GM18907 (cell line): ENCODE measurements around the gene HRH1.
"Not testable (repeated sequence)": the region's sequence is repeated elsewhere in the genome, so short reads cannot be mapped to it uniquely, and the experiment has no call there.

ENCODE experiments used
- ATAC-seq: cut with Tn5 transposase; IDR thresholded peaks from one replicate; pipeline ENCODE4 v1.9.1; 2021; ENCODE audit warnings: mild to moderate bottlenecking, moderate library complexity; ENCODE audit not compliant: unreplicated experiment

Gene HRH1

GRCh38 chr3:11201251-11202019 is 47.1 kb downstream of the HRH1 start:
- ATAC-seq = no peak

- no peak for ATAC-seq
These were observed 49.7 kb downstream of the HRH1 start for GRCh38 chr3:11203961-11204360.

GRCh38 chr3:11204697-11205348 is 50.5 kb downstream of the HRH1 start:
- ATAC-seq = no peak

- ATAC-seq = not testable (repeated sequence)
These were observed 51.6 kb downstream of the HRH1 start for GRCh38 chr3:11205881-11206280.

GRCh38 chr3:11206316-11206715 is 52.0 kb downstream of the HRH1 start:
- no peak for ATAC-seq

GRCh38 chr3:11206953-11207352 is 52.7 kb downstream of the HRH1 start:
- no peak for ATAC-seq

- no peak for ATAC-seq
These were observed 57.4 kb downstream of the HRH1 start for GRCh38 chr3:11211531-11212298.

GRCh38 chr3:11212299-11212608 is 58.0 kb downstream of the HRH1 start:
- no peak for ATAC-seq

GRCh38 chr3:11212784-11213183 is 58.5 kb downstream of the HRH1 start:
- ATAC-seq = no peak

GRCh38 chr3:11213810-11214450 is 59.6 kb downstream of the HRH1 start:
- ATAC-seq = no peak

GRCh38 chr3:11214451-11214978 is 60.2 kb downstream of the HRH1 start:
- ATAC-seq = no peak

GRCh38 chr3:11217370-11217769 is 63.1 kb downstream of the HRH1 start:
- ATAC-seq = not testable (repeated sequence)

GRCh38 chr3:11220230-11220629 is 65.9 kb downstream of the HRH1 start:
- no peak for ATAC-seq

- ATAC-seq = no peak
These were observed 67.6 kb downstream of the HRH1 start for GRCh38 chr3:11221818-11222415.

GRCh38 chr3:11224010-11224409 is 69.7 kb downstream of the HRH1 start:
- no peak for ATAC-seq

GRCh38 chr3:11224870-11225229 is 70.6 kb downstream of the HRH1 start:
- ATAC-seq = no peak

- ATAC-seq = no peak
These were observed 71.7 kb downstream of the HRH1 start for GRCh38 chr3:11226042-11226370.

- no peak for ATAC-seq
These were observed 73.7 kb downstream of the HRH1 start for GRCh38 chr3:11228041-11228440.

- ATAC-seq = no peak
These were observed 75.8 kb downstream of the HRH1 start for GRCh38 chr3:11230125-11230524.

- no peak for ATAC-seq
These were observed 76.5 kb downstream of the HRH1 start for GRCh38 chr3:11230832-11231231.

- no peak for ATAC-seq
These were observed 81.1 kb downstream of the HRH1 start for GRCh38 chr3:11235385-11235784.
